Measurements from ENCODE around the gene U2AF2. TPM values are rescaled to one million over a fixed set of nuclear protein-coding genes. Genes with fewer than 3 reads are reported as not detected.

U2AF2 gene
- total RNA-seq, 2 donors from 2014 or later: 254 to 333 TPM

GRCh38 chr19:55723491-55723890 is 68.7 kb downstream of the U2AF2 start:
- H3K4me3 Mint-ChIP-seq: no peak overlapping the region
- ATAC-seq (replicated peaks): no peak
- H3K27ac Mint-ChIP-seq: no peak overlapping the region
- peaks cover 44% of the 10 kb centered on the region for H3K27me3 Mint-ChIP-seq
- no peaks in the 10 kb centered on the region for H3K4me1 Mint-ChIP-seq
- H3K9me3 Mint-ChIP-seq: peaks cover 9% of the 10 kb centered on the region
- no peaks in the 10 kb centered on the region for H3K36me3 Mint-ChIP-seq (ENCODE audit: low read depth)

Other genes with a start within 250 kb of the U2AF2 start
- gene UBE2S, start 247.2 kb upstream of the U2AF2 start, total RNA-seq: 100 to 1,000 TPM; 183 to 343 TPM
- gene SHISA7, start 211.7 kb upstream of the U2AF2 start, total RNA-seq: under 1 TPM in 1 of 2 donors, not detected in 1; 0.11 TPM
- 10 to 100 TPM; 21.2 to 39.5 TPM for gene ISOC2, start 193.4 kb upstream of the U2AF2 start, total RNA-seq
- gene C19orf85, start 190.3 kb upstream of the U2AF2 start, total RNA-seq: not detected
- gene ZNF628, start 178.4 kb upstream of the U2AF2 start, total RNA-seq: 10 to 100 TPM; 11.1 to 11.3 TPM
- 10 to 100 TPM in 1 of 2 donors, 1 to 10 TPM in 1; 7.1 to 12.3 TPM for gene NAT14, start 169.8 kb upstream of the U2AF2 start, total RNA-seq
- gene SSC5D, start 166.6 kb upstream of the U2AF2 start, total RNA-seq: under 1 TPM; 0.41 to 0.69 TPM
- gene SBK2, start 117.9 kb upstream of the U2AF2 start, total RNA-seq: not detected
- not detected for gene SBK3, start 109.5 kb upstream of the U2AF2 start, total RNA-seq
- 1 to 10 TPM; 4.7 to 6.5 TPM for gene ZNF579, start 74.2 kb upstream of the U2AF2 start, total RNA-seq
- gene FIZ1, start 55.5 kb upstream of the U2AF2 start, total RNA-seq: 10 to 100 TPM in 1 of 2 donors, 1 to 10 TPM in 1; 8.7 to 12.9 TPM
- 10 to 100 TPM; 20.1 to 25.3 TPM for gene ZNF524, start 54.7 kb upstream of the U2AF2 start, total RNA-seq
- 10 to 100 TPM; 11.9 to 13.2 TPM for gene ZNF865, start 49.4 kb upstream of the U2AF2 start, total RNA-seq
- gene ZNF784, start 30.5 kb upstream of the U2AF2 start, total RNA-seq: 1 to 10 TPM; 4.6 to 5.3 TPM
- 10 to 100 TPM; 21.9 to 22.2 TPM for gene ZNF580, start 14.0 kb upstream of the U2AF2 start, total RNA-seq
- gene ZNF581, start 11.4 kb upstream of the U2AF2 start, total RNA-seq: 10 to 100 TPM; 26.4 to 35.6 TPM
- 1 to 10 TPM; 2.4 to 2.6 TPM for gene CCDC106, start 6.8 kb upstream of the U2AF2 start, total RNA-seq
- gene EPN1, start 20.2 kb downstream of the U2AF2 start, total RNA-seq: 10 to 100 TPM; 29.2 to 45.1 TPM
- gene NLRP9, start 83.4 kb downstream of the U2AF2 start, total RNA-seq: not detected
- gene RFPL4A, start 104.1 kb downstream of the U2AF2 start, total RNA-seq: not detected
- not detected for gene RFPL4AL1, start 114.1 kb downstream of the U2AF2 start, total RNA-seq
- under 1 TPM in 1 of 2 donors, not detected in 1; 0.11 TPM for gene NLRP11, start 177.0 kb downstream of the U2AF2 start, total RNA-seq
- not detected for gene NLRP4, start 181.5 kb downstream of the U2AF2 start, total RNA-seq